Panc1 (cell line): ENCODE data around the gene PKNOX2. TPM values are rescaled to one million over a fixed set of nuclear protein-coding genes. Genes with fewer than 3 reads are reported as not detected.

Experiments
- ATAC-seq: fragments of 200-7000 bp; cut with Tn5 transposase; 2 replicates; pipeline ENCODE4 v1.9.1; 2020; ENCODE audit warnings: mild to moderate bottlenecking, moderate library complexity
- BruUV-seq: library from RNA; stranded (reverse); fragments of 400-500 nt; replicated peaks from 2 replicates; lab custom pipeline; 2021; lab: Mats Ljungman, UMichigan
- CTCF ChIA-PET: fragments of 300-600 bp; sonication (Branson Sonifier 250); formaldehyde crosslinking; loops from one replicate; lab custom pipeline; 2022; ENCODE audit warnings: antibody characterized with exemption; lab: Charles Lee
- POLR2A ChIA-PET: fragments of 300-600 bp; sonication (Branson Sonifier 250); formaldehyde crosslinking; loops from one replicate; lab custom pipeline; 2022; ENCODE audit warnings: antibody characterized with exemption; lab: Charles Lee
- DNase-seq: peaks from one replicate; pipeline ENCODE4 v3.0.0-alpha.2; 2010; ENCODE audit warnings: low read depth, low spot score
- H3K27ac ChIP-seq: 2 replicates; pipeline ENCODE4 v1.5.1; 2011; ENCODE audit warnings: mild to moderate bottlenecking, low read length, inconsistent platforms
- H3K27me3 ChIP-seq: fragments of 200-500 bp; sonication (Bioruptor generic); 2 replicates; pipeline ENCODE4 v1.6.0; 2014; ENCODE audit warnings: low read length, inconsistent platforms; ENCODE audit not compliant: control insufficient read depth, insufficient read depth
- H3K36me3 ChIP-seq: fragments of 200-500 bp; sonication (Bioruptor generic); 2 replicates; pipeline ENCODE4 v1.5.1; 2014; ENCODE audit warnings: inconsistent platforms, mild to moderate bottlenecking, low read length, moderate library complexity; ENCODE audit not compliant: control insufficient read depth, insufficient read depth
- H3K4me1 ChIP-seq: 2 replicates; pipeline ENCODE4 v1.5.1; 2011; ENCODE audit warnings: inconsistent platforms, mild to moderate bottlenecking, low read length, moderate library complexity; ENCODE audit not compliant: control insufficient read depth, insufficient read depth
- H3K4me3 ChIP-seq, 2 experiments: 2 replicates each; pipeline ENCODE4 v1.5.1; 2011 to 2012; ENCODE audit warnings: low read depth in 2 of 2, low read length in 2 of 2, mild to moderate bottlenecking in 2 of 2, inconsistent platforms in 1 of 2, moderate library complexity in 1 of 2
- H3K9me3 ChIP-seq: fragments of 200-500 bp; sonication (Bioruptor generic); 2 replicates; pipeline ENCODE4 v1.5.1; 2014; ENCODE audit warnings: low read depth, mild to moderate bottlenecking, inconsistent platforms, low read length, moderate library complexity; ENCODE audit not compliant: control insufficient read depth, insufficient read depth
- POLR2AphosphoS5 ChIP-seq: IDR thresholded peaks from 2 replicates; pipeline ENCODE4 v1.6.1; 2012; ENCODE audit warnings: mild to moderate bottlenecking, low read depth, low read length, moderate library complexity
- REST ChIP-seq, 2 experiments: IDR thresholded peaks; 2 replicates each; pipeline ENCODE4 v1.6.1; 2011 to 2012; ENCODE audit warnings: low read depth in 2 of 2, control low read depth in 1 of 2, low read length in 1 of 2, mild to moderate bottlenecking in 1 of 2, moderate library complexity in 1 of 2; ENCODE audit not compliant: insufficient read depth in 1 of 2
- SIN3A ChIP-seq: IDR thresholded peaks from 2 replicates; pipeline ENCODE4 v1.6.1; 2012; ENCODE audit warnings: low read depth, mild to moderate bottlenecking, low read length, moderate library complexity, borderline replicate concordance; ENCODE audit not compliant: insufficient read depth
- TCF7L2 ChIP-seq: IDR thresholded peaks from 2 replicates; pipeline ENCODE4 v1.6.1; 2011; ENCODE audit warnings: mild to moderate bottlenecking, low read depth, low read length, inconsistent platforms
- in situ Hi-C: cut with HindIII; loops from 2 replicates; pipeline ENCODE4 v1.10.0; 2016; ENCODE audit warnings: low sequenced_read_pairs, low pct_unique_long_range_greater_than_20kb
- intact Hi-C: fragments of 100-400 bp; cut with micrococcal nuclease; formaldehyde crosslinking; loops from one replicate; pipeline ENCODE4 v1.10.0; 2022; ENCODE audit not compliant: unreplicated experiment
- total RNA-seq: library from RNA; stranded (reverse); gene quantifications from one replicate; pipeline ENCODE4 v1.2.1, GENCODE V29; 2021; ENCODE audit not compliant: unreplicated experiment
- TF ChIP-seq, protein P1 (sequence below): fragments of 450-650 bp; IDR thresholded peaks from 2 replicates; pipeline ENCODE4 v1.5.1; 2017; ENCODE audit warnings: mild to moderate bottlenecking

Gene PKNOX2
- total RNA-seq, 1 experiment from 2014 or later = not detected

DNA sequence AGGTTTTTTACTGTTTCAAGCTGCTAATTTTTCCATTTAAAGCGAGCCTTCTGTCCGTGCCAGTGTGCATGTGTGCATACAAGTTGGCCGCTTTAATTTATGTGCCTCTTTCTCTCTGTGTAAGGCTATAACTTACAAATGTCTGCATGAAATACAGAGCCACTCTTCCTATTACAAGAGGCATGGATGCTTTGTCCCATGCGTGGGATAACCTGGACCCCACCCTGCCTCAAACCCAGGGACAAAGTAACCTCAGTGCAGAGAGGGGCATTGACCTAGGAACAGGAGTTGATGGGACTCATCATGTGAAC lies 28.8 kb downstream of the PKNOX2 start:
- Histone ChIP-seq H3K4me3 (no peak overlapping the region), H3K36me3 (no peaks in the 10 kb centered on the region; the same call in 1 of the 2 replicates), H3K27me3 (peaks cover 23% of the 10 kb centered on the region), H3K4me1 (no peaks in the 10 kb centered on the region), H3K9me3 (0 out of 2 replicates have a peak, but pooled peaks cover 3% of the 10 kb centered on the region), H3K27ac (no peak overlapping the region)
- in situ Hi-C loops = no loop called here
- DNase-seq (no peak), ATAC-seq (no peak)
- TF ChIP-seq REST (IDR thresholded peaks at IDR 0.05; ENCODE audit: insufficient read depth in 1 of 2, low read depth in 2 of 2, low read length in 1 of 2) (no peak), POLR2AphosphoS5 (no peak), SIN3A (no peak), TCF7L2 (no peak)
- TF ChIP-seq, protein P1, sequence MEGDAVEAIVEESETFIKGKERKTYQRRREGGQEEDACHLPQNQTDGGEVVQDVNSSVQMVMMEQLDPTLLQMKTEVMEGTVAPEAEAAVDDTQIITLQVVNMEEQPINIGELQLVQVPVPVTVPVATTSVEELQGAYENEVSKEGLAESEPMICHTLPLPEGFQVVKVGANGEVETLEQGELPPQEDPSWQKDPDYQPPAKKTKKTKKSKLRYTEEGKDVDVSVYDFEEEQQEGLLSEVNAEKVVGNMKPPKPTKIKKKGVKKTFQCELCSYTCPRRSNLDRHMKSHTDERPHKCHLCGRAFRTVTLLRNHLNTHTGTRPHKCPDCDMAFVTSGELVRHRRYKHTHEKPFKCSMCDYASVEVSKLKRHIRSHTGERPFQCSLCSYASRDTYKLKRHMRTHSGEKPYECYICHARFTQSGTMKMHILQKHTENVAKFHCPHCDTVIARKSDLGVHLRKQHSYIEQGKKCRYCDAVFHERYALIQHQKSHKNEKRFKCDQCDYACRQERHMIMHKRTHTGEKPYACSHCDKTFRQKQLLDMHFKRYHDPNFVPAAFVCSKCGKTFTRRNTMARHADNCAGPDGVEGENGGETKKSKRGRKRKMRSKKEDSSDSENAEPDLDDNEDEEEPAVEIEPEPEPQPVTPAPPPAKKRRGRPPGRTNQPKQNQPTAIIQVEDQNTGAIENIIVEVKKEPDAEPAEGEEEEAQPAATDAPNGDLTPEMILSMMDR = no peak
- ChIA-PET CTCF (no interaction called here), POLR2A (no interaction called here)
- intact Hi-C loops = no loop called here
- BruUV-seq = no TSS peak

DNA sequence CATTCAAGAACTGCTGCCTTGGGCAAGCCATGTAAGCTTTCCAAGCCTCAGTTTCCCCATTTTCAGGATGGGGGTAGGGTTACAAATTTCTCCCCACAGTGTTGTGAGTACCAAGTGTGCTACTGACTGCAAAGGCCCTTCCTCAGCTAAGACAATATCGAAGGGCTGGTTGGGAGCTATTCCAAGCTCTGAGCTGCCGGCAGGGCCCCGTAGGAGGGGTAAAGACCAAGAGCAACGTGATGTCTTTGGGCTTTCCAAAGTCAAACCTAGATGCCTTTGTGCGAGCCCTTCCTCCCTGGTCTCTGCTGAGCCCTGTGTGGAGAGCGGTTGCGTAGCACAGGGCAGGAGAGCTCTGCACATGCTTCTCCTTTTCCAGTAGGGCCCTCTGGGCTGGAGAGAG lies 29.3 kb downstream of the PKNOX2 start:
- ChIA-PET POLR2A (no interaction called here), CTCF (no interaction called here)
- Histone ChIP-seq H3K4me1 (no peaks in the 10 kb centered on the region), H3K36me3 (no peaks in the 10 kb centered on the region; the same call in 1 of the 2 replicates), H3K27me3 (peaks cover 18% of the 10 kb centered on the region), H3K9me3 (0 out of 2 replicates have a peak, but pooled peaks cover 3% of the 10 kb centered on the region), H3K4me3 (no peak overlapping the region), H3K27ac (no peak overlapping the region)
- ATAC-seq (no peak), DNase-seq (no peak)
- BruUV-seq = no TSS peak
- intact Hi-C loops (no loop called here), in situ Hi-C loops (no loop called here)
- TF ChIP-seq, protein P1 = no peak

GRCh38 chr11:125199915-125200314 lies 35.4 kb downstream of the PKNOX2 start:
- Histone ChIP-seq H3K4me1 (no peaks in the 10 kb centered on the region), H3K9me3 (no peaks in the 10 kb centered on the region), H3K36me3 (no peaks in the 10 kb centered on the region), H3K27me3 (peaks cover 4% of the 10 kb centered on the region; the same call in 1 of the 2 replicates), H3K27ac (no peak overlapping the region), H3K4me3 (no peak overlapping the region)
- no peak for TF ChIP-seq SIN3A
- POLR2A ChIA-PET = no interaction called here
- ATAC-seq = no peak
- in situ Hi-C loops (no loop called here), intact Hi-C loops (no loop called here)
- CTCF ChIA-PET = no interaction called here
- BruUV-seq = no TSS peak
- DNase-seq = no peak
